GM13977 (cell line): ENCODE measurements around the gene ACO2.
"Not testable (repeated sequence)": the region's sequence is repeated elsewhere in the genome, so short reads cannot be mapped to it uniquely, and the experiment has no call there.

Experiments
- DNase-seq: peaks from one replicate; pipeline ENCODE4 v3.0.0; 2012; ENCODE audit warnings: low spot score
- in situ Hi-C: fragments of 300-500 bp; cut with MboI; formaldehyde crosslinking; loops from one replicate; pipeline ENCODE4 v1.12.0; 2022; ENCODE audit warnings: low sequenced_read_pairs, low pct_unique_long_range_greater_than_20kb, mixed read lengths, inconsistent platforms; ENCODE audit not compliant: unreplicated experiment
- TF ChIP-seq, protein P1 (sequence below): IDR thresholded peaks from 2 replicates; pipeline ENCODE4 v1.5.1; 2012; ENCODE audit warnings: mild to moderate bottlenecking, control low read depth; ENCODE audit not compliant: insufficient read depth; ENCODE audit errors: extremely low read depth, missing control alignments

The ACO2 gene

DNA sequence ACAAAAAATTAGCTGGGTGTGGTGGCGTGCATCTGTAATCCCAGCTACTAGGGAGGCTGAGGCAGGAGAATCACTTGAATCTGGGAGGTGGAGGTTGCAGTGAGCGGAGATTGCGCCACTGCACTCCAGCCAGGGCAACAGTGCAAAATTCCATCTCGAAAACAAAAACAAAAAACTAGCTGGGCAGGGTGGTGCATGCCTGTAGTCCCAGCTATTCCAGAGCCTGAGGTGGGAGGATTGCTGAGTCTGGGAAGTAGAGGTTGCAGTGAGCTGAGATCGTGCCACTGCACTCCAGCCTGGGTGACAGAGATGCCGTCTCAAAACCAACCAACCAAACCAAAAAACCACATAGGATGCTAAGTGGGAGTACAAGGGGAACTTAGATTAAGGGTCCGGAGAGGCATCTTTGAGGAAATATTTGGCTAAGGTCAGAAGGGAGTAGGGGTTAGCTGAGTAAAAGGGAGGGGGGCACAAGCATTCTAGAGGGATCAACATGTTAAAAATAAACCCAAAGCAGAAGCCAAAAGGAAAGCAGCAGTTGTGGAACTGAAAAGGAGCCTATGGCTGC is 10.7 kb upstream of the ACO2 start:
- in situ Hi-C loops = no loop called here
- no peak for DNase-seq
- TF ChIP-seq, protein P1, sequence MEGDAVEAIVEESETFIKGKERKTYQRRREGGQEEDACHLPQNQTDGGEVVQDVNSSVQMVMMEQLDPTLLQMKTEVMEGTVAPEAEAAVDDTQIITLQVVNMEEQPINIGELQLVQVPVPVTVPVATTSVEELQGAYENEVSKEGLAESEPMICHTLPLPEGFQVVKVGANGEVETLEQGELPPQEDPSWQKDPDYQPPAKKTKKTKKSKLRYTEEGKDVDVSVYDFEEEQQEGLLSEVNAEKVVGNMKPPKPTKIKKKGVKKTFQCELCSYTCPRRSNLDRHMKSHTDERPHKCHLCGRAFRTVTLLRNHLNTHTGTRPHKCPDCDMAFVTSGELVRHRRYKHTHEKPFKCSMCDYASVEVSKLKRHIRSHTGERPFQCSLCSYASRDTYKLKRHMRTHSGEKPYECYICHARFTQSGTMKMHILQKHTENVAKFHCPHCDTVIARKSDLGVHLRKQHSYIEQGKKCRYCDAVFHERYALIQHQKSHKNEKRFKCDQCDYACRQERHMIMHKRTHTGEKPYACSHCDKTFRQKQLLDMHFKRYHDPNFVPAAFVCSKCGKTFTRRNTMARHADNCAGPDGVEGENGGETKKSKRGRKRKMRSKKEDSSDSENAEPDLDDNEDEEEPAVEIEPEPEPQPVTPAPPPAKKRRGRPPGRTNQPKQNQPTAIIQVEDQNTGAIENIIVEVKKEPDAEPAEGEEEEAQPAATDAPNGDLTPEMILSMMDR = no peak

DNA sequence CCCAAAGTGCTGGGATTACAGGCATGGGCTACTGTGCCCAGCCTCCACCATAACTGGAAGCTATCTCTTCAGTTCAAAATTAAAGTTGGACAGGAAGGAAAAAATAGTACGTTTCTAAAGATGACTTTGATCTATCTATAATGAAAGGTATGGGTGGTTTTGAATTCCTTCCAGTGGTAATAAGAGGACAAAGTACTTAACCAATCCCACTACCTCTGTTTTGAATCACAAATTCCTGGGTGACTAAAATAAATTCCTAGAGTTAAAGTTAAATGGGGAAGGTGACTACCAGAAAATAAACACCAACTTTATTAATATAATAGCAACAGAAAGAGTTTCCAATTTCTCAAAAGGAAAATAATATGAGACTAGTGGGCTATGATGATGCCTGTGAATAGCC is 9.5 kb upstream of the ACO2 start:
- DNase-seq = no peak
- in situ Hi-C loops = no loop called here
- TF ChIP-seq, protein P1 = no peak

DNA sequence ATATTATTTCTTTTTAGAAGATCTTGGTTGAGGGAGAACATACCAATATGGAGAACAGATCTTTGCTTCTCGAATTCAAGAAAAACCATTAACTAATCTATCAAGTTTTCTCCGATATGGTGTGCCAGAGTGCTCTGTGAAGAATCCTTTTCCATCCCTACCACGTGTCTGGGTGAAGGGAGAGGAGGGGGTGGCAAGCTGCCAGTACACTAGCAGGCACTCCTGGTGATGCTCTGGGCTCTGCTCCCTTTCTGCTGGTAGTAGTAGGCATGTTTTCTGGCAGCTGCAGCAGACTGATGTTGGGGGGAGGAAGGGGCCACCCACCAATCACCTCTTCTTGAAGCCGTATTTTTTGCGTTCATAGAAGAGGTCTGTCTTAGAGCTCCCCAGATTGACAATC is 8.8 kb upstream of the ACO2 start:
- in situ Hi-C loops = not testable (repeated sequence)

DNA sequence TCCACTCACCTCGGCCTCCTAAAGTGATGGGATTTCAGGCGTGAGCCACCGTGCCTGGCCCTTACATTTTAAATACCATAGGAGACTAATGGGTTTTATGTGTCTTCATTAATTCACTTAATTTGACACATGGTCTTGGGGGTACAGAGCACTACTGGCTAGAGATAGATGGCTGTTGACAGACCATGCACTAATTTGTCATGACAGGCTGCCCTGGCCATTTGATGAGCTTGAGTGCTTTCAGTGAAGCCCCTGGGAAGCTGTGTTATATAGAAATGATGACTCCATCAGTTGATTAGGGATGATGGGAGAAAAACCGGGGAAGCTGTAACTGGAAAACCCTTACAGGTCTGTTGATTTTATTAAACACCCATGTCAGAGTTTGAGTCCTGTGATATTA is 7.0 kb upstream of the ACO2 start:
- no peak for DNase-seq
- in situ Hi-C loops = no loop called here
- TF ChIP-seq, protein P1 = no peak

More for the DNA sequence above, 8.8 kb upstream of the ACO2 start:
- not testable (repeated sequence) for DNase-seq

DNA sequence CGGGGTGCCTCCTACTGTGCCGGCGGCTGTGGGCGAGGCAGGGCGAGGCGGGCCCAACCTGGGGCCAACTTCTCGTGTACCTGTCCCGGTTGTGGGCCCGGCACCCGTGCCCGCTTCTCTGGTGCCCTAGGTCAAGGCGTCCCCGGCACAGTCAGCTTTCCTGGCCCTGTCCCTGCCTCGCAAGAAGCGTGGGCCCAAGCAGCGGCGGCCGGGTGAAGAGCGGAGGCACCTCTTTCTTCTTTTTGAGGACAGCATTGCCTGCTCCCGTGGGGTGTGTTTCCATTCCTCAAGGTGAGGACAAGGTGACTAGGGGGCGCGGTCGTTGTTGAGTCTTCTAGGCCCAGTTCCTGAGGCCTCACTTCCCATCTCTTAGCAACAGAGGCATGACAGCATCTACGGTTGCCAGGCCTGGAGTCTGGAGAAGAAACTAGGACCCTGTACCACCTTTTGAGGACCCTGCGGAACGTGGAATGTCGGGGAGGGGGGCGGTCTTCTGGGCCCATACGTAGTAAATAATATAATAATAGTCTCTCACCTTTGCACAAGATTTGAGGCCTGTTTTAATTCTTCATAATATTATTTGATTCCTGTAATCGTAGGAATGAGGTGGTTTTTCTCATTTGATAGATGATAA is 418 bp downstream of the ACO2 start:
- TF ChIP-seq, protein P1 = no peak
- in situ Hi-C loops = no loop called here
- DNase-seq = no peak

DNA sequence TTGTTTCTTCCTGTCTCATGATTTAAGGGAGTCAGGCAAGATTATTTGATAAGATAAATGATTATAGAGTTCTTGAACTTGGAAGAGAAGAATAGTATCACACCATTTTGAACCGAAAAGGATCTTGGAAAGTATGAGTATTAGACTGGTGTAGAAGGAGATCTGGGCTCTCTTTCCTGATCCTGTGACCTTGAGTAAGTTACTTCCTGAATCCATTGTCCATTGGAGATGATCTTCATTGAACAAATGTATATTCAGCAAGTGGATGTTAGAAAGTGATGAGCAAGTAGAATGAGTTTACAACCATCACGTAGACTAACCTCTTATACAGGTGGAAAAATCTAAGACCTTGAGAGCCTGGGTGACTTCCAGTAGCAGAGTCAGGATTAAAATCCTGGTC is 2.0 kb downstream of the ACO2 start:
- no peak for DNase-seq
- in situ Hi-C loops = no loop called here
- TF ChIP-seq, protein P1 = no peak

DNA sequence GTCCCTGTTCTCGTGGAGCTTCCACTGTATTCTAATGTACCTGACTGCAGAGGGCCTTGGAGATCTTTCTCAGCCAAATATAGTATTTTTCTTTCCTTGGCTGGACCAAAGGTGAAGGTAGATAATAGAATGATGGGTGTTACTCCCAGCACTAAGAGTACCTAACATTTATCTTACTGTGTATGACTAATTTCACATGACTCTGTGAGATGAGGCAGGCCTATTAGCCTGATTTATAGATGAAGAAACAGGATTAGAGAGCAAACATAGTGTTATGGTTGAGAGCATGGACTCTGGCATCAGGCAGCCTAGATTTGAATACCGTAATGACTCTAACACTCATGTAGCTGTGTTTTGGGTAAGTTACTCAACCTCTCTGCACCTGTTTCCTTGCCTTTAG is 2.7 kb downstream of the ACO2 start:
- no peak for DNase-seq
- in situ Hi-C loops = no loop called here
- TF ChIP-seq, protein P1 = no peak
